Left cardiac atrium (tissue), 4 donors: ENCODE results near the gene MKRN3. TPM values are rescaled to one million over a fixed set of nuclear protein-coding genes. Genes with fewer than 3 reads are reported as not detected.
"Not testable (repeated sequence)": the region's sequence is repeated elsewhere in the genome, so short reads cannot be mapped to it uniquely, and the experiment has no call there.

Experiments used
- ATAC-seq, 2 donors: fragments of 200-7000 bp; cut with Tn5 transposase; one replicate each; pipeline ENCODE4 v1.9.1; 2020; ENCODE audit warnings: mild to moderate bottlenecking in 2 of 2, moderate library complexity in 2 of 2
- DNase-seq: peaks from one replicate; pipeline ENCODE4 v3.0.0-alpha.2; 2020
- intact Hi-C, 2 donors: fragments of 100-400 bp; cut with DNase I; formaldehyde crosslinking; loops; one replicate each; pipeline versions ENCODE4 v1.14.1 to v1.15.1; 2022 to 2023
- microRNA-seq, 2 donors: library from miRNA; unstranded; fragments of <30 nt; microRNA quantifications; one replicate each; pipeline ENCODE4 v1.2.0, GENCODE V29; 2020
- total RNA-seq, 2 donors: library from RNA; stranded (reverse); fragmentation: NEBNext Ultra II Directional; extraction: Animal tissue kit (Norgen Biotek cat#: 25700); gene quantifications; one replicate each; pipeline ENCODE4 v1.2.1, GENCODE V29; 2021
- donor health status: DM: no; HTN: yes; CAD: no.
- donor health status: DM: no; HTN: yes; CAD: no; lungs with severe emphysema.
- donor health status: DM: yes; HTN: yes; CAD: no.
- donor health status: Dilated cardiomyopathy.

Gene MKRN3
- total RNA-seq, 2 donors from 2014 or later, result 0.65 TPM; not detected in 1

GRCh38 chr15:23576061-23576460 is 10.6 kb downstream of the MKRN3 start:
- intact Hi-C loops, result no loop called here

GRCh38 chr15:23578521-23579150 is 13.2 kb downstream of the MKRN3 start:
- intact Hi-C loops, result no loop called here
- DNase-seq (no peak), ATAC-seq (no peak)

More at GRCh38 chr15:23576061-23576460, 10.6 kb downstream of the MKRN3 start:
- no peak for DNase-seq
- ATAC-seq, result no peak

DNA sequence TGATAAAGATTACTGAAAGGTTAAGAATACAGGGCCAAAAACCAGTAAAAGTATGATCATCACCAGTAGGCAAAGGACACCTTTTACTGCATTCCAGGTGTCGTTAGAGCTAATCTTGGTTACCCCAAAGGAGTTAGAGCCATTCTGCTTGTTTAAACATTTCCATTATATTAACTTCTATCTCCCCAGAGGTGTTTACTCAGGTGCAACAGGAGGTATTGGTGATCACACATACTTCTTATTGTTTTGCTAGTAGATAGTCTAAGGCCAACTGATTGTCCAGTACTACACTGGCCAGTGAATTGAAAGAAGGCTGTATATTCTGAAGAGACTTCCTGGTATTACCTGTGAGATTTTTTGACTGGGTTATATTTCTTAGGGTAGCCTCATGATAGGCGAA is 22.8 kb downstream of the MKRN3 start:
- DNase-seq (no peak), ATAC-seq (no peak)
- intact Hi-C loops, result no loop called here

DNA sequence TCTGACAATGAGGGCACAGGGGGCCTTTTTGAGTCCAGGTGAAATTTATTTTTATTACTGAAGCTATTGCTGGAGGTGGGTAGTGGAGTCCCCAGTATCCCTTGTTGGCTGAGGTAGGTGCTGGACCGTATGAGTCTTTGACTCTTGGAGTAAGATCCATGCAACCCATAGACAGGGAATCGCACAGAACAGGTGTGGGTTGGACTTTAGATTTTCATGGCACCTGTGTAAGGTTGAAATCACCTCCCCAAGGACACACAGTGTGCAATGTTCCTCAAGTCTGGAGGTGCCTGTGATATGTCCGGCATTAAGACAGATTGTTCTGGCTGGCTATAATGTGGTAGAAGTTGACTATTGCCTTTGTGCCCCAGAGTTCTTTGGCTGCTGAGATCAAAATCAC is 23.5 kb downstream of the MKRN3 start:
- DNase-seq, result no peak
- ATAC-seq, result no peak
- intact Hi-C loops, result no loop called here

DNA sequence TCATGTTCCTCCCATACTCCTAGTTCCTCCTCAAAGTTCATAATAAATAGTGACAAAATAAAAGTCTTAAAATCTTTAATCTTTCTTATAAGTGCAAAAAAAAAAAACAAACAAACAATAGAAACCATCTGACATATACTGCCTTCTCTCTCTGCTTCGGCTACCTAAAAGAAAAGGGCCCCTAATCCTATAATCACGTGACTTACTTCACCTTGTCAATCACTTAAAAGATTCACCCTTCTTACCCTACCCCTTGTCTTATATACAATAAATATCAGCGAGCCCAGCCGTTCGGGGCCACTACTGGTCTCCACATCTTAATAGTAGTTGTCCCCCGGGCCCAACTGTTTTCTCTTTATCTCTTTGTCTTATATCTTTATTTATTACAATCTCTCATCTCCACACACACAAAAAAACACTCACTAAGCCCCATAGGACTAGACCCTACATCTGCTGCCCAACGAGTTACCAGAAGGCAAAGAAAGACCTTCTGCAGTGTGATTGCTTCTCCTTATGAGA is 28.8 kb downstream of the MKRN3 start:
- intact Hi-C loops, result loop anchor here in 1 of 2 donors (10.0 kb wide), 1 partner anchor 60 kb away; no protein-coding TSS in a partner anchor
- ATAC-seq (no peak), DNase-seq (no peak)

DNA sequence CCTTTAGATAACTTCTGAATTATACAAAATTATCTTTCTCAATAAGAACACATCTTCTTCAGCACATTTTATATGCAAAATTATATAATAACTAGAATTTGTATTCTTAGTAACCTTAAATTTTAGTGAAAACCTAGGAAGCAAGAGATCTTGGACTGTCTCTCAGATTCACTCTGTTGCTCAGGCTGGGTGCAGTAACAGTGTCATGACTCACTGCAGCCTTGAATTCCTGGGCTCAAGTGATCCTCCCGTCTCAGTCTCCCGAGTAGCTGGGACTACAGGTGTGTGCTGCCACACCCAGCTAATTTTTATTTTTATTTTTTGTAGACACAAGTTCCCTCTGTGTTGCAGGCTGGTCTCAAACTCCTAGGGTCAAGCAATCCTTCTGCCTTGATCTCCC is 29.9 kb downstream of the MKRN3 start:
- intact Hi-C loops, result loop anchor here in 1 of 2 donors (10.0 kb wide), 1 partner anchor 61 kb away; no protein-coding TSS in a partner anchor
- DNase-seq (no peak), ATAC-seq (no peak)

DNA sequence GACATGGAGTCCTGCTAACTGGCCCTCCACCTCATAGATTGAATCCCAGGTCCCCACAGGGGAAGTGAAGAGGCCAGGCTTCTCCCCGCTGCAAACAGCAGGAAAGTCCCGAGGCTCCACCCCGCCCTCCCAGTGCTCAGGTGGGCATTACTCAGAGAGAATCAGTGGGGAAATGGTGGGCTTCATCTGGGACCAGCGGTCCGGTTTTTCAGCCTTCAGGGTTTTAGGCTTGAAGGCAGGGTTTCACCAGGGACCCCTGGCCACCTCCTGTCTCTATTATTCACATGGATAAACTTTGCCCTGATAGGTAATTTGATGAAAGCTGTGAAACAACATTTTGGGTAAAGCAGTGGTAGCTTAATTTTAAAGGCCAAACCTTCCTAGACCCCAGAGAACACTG is 31.3 kb downstream of the MKRN3 start:
- intact Hi-C loops, result loop anchor here in 1 of 2 donors (10.0 kb wide), 1 partner anchor 62 kb away; no protein-coding TSS in a partner anchor
- ATAC-seq (no peak), DNase-seq (no peak)

DNA sequence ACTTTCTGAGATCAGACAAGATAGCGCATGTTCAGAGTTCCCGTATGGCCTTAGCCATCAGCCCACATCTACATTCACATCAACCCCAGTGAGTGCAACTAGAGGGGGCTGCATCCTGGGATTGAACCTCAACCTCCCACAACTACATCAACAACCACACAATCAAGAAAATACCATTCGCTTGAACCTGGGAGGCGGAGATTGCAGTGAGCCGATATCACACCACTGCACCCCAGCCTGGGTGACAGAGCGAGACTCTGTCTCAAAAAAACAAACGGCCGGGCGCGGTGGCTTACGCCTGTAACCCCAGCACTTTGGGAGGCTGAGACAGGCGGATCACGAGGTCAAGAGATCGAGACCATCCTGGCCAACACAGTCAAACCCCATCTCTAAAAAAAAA is 31.8 kb downstream of the MKRN3 start:
- intact Hi-C loops, result loop anchor here in 1 of 2 donors (10.0 kb wide), 1 partner anchor 62 kb away; no protein-coding TSS in a partner anchor
- not testable (repeated sequence) for ATAC-seq

GRCh38 chr15:23599053-23599452 is 33.6 kb downstream of the MKRN3 start:
- no peak for ATAC-seq
- no peak for DNase-seq
- intact Hi-C loops, result loop anchor here in 1 of 2 donors (10.0 kb wide), 1 partner anchor 64 kb away; no protein-coding TSS in a partner anchor

More for the DNA sequence above, 31.8 kb downstream of the MKRN3 start:
- not testable (repeated sequence) for DNase-seq

GRCh38 chr15:23602124-23602523 is 36.6 kb downstream of the MKRN3 start:
- DNase-seq (no peak), ATAC-seq (no peak)
- intact Hi-C loops, result no loop called here

- intact Hi-C loops, result no loop called here
- ATAC-seq (no peak), DNase-seq (no peak)
Measured at GRCh38 chr15:23606226-23606625, 40.8 kb downstream of the MKRN3 start.

- intact Hi-C loops, result no loop called here
- no peak for DNase-seq
- no peak for ATAC-seq
Measured at GRCh38 chr15:23616536-23616935, 51.1 kb downstream of the MKRN3 start.

Small RNA genes lying within 50 kb of the gene (microRNA-seq; reads per million reads assigned to microRNA genes)
- gene MIR4508, result 0 reads per million in 2 donors

Other genes with a start within 250 kb of the MKRN3 start
- not detected for gene GOLGA6L26, start 231.5 kb upstream of the MKRN3 start, total RNA-seq
- under 1 TPM; 0.16 to 0.44 TPM for gene GOLGA8S, start 210.9 kb upstream of the MKRN3 start, total RNA-seq
- not detected for gene GOLGA6L2, start 118.4 kb upstream of the MKRN3 start, total RNA-seq
- gene MAGEL2, start 82.2 kb downstream of the MKRN3 start, total RNA-seq, result under 1 TPM; 0.12 to 0.13 TPM
- gene NDN, start 121.6 kb downstream of the MKRN3 start, total RNA-seq, result 10 to 100 TPM; 34.8 to 38.9 TPM